AG10803 (cell line): ENCODE results near the gene ADAMTS8.

Source experiments
- DNase-seq: peaks from one replicate; pipeline ENCODE4 v3.0.0; 2010; ENCODE audit warnings: low read depth
- H3K4me3 ChIP-seq: 2 replicates; pipeline ENCODE4 v1.5.1; 2011; ENCODE audit warnings: mild to moderate bottlenecking, low read length, control low read depth
- TF ChIP-seq, protein P1 (sequence below): conservative IDR thresholded peaks from 2 replicates; pipeline ENCODE4 v1.5.1; 2011; ENCODE audit warnings: mild to moderate bottlenecking, low read length, control low read depth, inconsistent platforms

ADAMTS8 gene

GRCh38 chr11:130452940-130453339 is 24.5 kb upstream of the ADAMTS8 start:
- TF ChIP-seq, protein P1, sequence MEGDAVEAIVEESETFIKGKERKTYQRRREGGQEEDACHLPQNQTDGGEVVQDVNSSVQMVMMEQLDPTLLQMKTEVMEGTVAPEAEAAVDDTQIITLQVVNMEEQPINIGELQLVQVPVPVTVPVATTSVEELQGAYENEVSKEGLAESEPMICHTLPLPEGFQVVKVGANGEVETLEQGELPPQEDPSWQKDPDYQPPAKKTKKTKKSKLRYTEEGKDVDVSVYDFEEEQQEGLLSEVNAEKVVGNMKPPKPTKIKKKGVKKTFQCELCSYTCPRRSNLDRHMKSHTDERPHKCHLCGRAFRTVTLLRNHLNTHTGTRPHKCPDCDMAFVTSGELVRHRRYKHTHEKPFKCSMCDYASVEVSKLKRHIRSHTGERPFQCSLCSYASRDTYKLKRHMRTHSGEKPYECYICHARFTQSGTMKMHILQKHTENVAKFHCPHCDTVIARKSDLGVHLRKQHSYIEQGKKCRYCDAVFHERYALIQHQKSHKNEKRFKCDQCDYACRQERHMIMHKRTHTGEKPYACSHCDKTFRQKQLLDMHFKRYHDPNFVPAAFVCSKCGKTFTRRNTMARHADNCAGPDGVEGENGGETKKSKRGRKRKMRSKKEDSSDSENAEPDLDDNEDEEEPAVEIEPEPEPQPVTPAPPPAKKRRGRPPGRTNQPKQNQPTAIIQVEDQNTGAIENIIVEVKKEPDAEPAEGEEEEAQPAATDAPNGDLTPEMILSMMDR, result no peak
- H3K4me3 ChIP-seq, result no peak overlapping the region
- DNase-seq, result no peak

DNA sequence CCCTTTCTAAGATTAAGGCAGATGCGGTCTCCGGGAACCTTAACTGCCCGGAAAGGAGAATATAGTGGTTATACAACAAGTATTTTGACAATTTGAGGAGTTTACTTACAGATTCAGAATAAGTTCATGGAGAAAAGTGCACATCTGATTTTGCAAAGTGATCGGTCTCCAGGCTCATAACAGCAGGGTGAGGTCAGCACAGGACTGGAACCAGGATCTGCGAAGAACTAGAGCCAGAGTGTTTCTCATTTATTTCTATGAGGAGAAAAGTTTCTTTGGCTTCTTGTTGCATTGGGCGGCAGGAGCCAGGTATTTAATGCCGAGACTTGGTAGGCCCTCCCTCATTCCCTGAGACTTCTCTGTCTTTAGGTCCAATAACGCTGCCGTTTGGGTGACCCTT is 23.8 kb upstream of the ADAMTS8 start:
- no peak for DNase-seq
- TF ChIP-seq, protein P1, result no peak
- H3K4me3 ChIP-seq, result no peak overlapping the region

DNA sequence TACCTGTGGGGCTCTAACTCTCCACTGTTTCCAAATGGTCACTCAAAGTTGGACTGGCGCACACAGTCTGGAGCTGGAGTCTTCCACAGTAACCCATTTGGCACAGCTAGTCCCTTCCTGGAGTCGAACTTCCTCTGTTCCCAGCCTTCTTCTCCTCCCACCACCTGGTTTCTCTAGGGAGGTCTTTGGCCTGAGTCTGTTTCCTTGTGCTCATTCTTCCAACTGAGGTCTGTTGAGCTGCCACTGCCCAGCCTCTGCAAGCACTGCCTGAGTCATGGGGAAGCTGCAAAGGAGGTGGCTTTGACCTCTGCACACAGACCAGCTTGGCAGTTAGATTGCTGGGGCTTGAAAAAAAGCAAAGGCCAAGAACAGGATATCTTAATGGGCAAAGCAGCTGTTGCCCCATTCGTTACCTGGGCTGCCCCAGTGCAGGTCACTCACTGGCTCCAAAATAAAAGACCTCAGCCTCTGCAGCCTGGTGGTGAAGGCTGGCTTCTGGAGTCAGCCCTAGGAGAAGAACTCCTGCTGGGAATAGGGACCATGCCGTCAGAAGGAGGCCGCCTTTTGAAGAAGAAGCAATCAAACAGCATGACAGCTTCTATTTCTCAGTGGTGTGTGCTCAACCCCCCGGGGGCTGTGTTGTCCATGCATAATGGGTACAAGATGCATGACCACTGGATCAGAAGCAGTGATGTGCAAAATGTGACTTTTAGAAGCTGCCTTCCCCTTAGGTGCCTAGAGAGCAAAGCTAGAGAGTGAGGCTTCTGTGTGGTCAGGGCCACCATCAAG is 23.0 kb upstream of the ADAMTS8 start:
- no peak for DNase-seq
- H3K4me3 ChIP-seq, result no peak overlapping the region
- TF ChIP-seq, protein P1, result no peak

- peak overlapping the region; percentile 66 for H3K4me3 ChIP-seq
- TF ChIP-seq, protein P1, result peak; percentile 43
- DNase-seq, result peak; percentile 39
Measured at GRCh38 chr11:130449996-130450769, 21.8 kb upstream of the ADAMTS8 start.

DNA sequence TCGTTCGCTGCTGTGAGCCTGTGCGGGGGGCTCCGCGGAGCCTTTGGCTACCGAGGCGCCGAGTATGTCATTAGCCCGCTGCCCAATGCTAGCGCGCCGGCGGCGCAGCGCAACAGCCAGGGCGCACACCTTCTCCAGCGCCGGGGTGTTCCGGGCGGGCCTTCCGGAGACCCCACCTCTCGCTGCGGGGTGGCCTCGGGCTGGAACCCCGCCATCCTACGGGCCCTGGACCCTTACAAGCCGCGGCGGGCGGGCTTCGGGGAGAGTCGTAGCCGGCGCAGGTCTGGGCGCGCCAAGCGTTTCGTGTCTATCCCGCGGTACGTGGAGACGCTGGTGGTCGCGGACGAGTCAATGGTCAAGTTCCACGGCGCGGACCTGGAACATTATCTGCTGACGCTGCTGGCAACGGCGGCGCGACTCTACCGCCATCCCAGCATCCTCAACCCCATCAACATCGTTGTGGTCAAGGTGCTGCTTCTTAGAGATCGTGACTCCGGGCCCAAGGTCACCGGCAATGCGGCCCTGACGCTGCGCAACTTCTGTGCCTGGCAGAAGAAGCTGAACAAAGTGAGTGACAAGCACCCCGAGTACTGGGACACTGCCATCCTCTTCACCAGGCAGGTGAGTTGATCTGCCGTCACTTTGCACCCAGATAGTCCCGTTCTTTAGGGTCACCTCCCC is 21.0 kb upstream of the ADAMTS8 start:
- peak overlapping the region; percentile 66 for H3K4me3 ChIP-seq
- TF ChIP-seq, protein P1, result no peak
- DNase-seq, result no peak

DNA sequence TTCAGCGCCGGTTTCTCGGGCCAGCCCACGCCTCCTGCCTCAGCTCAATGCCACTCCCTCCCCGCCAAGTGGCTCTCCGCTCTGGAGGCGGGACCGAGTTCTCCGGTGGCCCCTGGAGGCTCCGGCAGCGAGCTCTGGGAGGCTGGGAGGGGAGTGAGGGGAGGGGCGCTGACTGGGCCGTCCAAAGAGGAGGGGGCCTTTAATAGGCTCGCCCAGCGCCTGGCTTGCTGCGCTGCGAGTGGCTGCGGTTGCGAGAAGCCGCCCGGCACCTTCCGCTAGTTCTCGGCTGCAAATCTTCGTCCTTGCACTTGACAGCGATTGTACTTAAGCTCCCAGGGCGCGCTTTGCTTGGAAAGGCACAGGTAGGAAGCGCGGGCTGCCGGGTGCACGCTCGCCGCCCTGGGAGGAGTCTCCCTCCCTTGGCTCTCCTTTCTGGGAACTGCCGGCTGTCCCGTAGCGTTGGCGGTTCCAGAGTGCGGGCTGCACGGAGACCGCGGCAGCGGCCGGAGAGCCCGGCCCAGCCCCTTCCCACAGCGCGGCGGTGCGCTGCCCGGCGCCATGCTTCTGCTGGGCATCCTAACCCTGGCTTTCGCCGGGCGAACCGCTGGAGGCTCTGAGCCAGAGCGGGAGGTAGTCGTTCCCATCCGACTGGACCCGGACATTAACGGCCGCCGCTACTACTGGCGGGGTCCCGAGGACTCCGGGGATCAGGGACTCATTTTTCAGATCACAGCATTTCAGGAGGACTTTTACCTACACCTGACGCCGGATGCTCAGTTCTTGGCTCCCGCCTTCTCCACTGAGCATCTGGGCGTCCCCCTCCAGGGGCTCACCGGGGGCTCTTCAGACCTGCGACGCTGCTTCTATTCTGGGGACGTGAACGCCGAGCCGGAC is 20.3 kb upstream of the ADAMTS8 start, which contains the start of gene ADAMTS15:
TSS of gene ADAMTS15 (plus strand) at position 230 of the 894 bp plus-strand sequence. CDS start at position 559, 329 bp downstream.
- DNase-seq, result peak; percentile 60

More for the DNA sequence above, 20.3 kb upstream of the ADAMTS8 start, which contains the start of gene ADAMTS15:
- H3K4me3 ChIP-seq, result peak within 1 kb of the TSS; percentile 66
- TF ChIP-seq, protein P1, result no peak
